SU-DHL-6 (cell line): ENCODE data around the gene RBMS3.

Experiments used
- EZH2phosphoT487 ChIP-seq: fragments of 200-600 bp; sonication (generic), shearing (Covaris generic); conservative IDR thresholded peaks from 2 replicates; pipeline ENCODE4 v1.6.1; 2018; ENCODE audit warnings: mild to moderate bottlenecking, antibody characterized with exemption, low read length, moderate library complexity, mixed read lengths
- TF ChIP-seq, protein P1 (sequence below): fragments of 200-600 bp; sonication (generic); IDR thresholded peaks from one replicate; pipeline ENCODE4 v1.5.1; 2017; ENCODE audit warnings: antibody characterized with exemption, mild to moderate bottlenecking, low read length, moderate library complexity; ENCODE audit not compliant: insufficient read depth, poor library complexity, severe bottlenecking

DNA sequence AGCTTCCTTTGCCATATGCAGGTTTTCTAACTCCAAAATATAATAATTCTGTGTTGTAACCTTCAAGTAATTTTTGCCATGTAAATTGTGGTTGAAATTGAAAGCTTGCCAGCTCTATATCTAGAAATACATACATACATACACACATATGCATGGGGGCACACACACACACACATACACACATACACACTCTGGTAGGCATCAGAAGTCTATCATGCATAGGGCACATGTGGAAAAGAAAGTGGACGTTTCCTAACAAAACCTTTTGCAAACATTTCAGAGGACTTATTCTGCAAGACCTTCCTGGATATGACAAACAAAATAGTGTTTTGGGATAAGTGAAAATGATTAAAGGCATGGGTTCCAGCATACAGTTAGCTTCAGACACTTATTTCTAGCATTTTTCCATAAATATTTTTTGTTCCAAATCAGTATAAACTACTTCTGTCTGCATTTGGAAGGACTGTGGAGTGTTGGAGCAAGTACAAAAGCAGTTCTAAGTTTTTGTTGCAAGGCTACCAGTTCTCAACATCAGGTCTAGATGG, 578.9 kb downstream of the RBMS3 start:
- TF ChIP-seq EZH2phosphoT487, result no peak
- TF ChIP-seq, protein P1, sequence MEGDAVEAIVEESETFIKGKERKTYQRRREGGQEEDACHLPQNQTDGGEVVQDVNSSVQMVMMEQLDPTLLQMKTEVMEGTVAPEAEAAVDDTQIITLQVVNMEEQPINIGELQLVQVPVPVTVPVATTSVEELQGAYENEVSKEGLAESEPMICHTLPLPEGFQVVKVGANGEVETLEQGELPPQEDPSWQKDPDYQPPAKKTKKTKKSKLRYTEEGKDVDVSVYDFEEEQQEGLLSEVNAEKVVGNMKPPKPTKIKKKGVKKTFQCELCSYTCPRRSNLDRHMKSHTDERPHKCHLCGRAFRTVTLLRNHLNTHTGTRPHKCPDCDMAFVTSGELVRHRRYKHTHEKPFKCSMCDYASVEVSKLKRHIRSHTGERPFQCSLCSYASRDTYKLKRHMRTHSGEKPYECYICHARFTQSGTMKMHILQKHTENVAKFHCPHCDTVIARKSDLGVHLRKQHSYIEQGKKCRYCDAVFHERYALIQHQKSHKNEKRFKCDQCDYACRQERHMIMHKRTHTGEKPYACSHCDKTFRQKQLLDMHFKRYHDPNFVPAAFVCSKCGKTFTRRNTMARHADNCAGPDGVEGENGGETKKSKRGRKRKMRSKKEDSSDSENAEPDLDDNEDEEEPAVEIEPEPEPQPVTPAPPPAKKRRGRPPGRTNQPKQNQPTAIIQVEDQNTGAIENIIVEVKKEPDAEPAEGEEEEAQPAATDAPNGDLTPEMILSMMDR, result no peak
